ENCODE measurements around the gene DPYSL3.
"Not testable (repeated sequence)": the region's sequence is repeated elsewhere in the genome, so short reads cannot be mapped to it uniquely, and the experiment has no call there.

The DPYSL3 gene
- total RNA-seq: 0 to 0.07 (median 0) reads per million in 3 experiments

DNA sequence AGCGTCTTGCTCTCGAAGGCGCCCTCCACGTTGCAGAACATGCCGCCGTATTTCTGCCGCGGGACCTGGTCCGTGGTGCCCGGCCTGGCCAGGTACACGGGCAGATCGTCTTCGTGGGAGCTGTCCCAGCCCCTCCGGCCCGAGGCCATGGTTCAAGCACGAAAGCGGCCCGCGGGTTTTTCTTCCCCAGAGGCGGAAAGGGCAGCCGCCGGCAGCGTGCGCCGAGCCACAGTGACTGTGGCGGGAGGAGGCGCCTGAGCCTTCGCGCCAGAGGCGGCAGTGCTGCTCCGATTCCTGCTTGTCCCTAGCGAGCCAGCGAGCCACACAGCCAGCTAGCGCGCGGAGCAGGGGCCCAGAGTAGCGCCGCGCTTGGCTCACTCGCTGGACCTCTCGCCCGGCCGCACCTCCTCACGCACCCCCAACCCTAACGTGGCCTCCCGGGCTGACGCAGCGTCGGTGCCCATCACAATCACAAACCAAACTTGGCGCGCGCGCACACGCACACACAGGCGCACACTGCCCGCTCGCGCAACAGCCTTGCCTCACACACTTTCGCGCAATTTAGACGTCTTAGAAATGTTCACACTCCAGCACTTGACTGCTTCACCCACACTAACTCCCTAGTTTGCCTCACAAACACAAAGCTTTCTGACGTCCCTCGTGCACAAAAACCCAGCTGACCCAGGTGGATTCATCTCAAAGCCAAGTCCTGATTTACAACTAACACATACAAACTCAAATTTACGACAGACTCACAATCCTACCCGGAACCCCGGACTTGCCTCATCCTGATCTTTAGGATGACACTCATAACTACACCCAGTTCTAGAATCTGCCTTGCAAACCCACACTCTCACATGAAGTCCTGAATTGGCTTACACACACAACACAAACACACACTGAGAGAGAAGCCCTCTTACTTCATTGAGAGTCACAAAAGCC lies at the start of gene DPYSL3:
Gene DPYSL3, minus strand, starts transcription at position 359 of the 942 bp plus-strand sequence. Its CDS starts 210 bp downstream, at position 149.
- no peak for DNase-seq

GRCh38 chr5:147558826-147559225 lies 49.0 kb upstream of the DPYSL3 start:
- no peak for DNase-seq

DNA sequence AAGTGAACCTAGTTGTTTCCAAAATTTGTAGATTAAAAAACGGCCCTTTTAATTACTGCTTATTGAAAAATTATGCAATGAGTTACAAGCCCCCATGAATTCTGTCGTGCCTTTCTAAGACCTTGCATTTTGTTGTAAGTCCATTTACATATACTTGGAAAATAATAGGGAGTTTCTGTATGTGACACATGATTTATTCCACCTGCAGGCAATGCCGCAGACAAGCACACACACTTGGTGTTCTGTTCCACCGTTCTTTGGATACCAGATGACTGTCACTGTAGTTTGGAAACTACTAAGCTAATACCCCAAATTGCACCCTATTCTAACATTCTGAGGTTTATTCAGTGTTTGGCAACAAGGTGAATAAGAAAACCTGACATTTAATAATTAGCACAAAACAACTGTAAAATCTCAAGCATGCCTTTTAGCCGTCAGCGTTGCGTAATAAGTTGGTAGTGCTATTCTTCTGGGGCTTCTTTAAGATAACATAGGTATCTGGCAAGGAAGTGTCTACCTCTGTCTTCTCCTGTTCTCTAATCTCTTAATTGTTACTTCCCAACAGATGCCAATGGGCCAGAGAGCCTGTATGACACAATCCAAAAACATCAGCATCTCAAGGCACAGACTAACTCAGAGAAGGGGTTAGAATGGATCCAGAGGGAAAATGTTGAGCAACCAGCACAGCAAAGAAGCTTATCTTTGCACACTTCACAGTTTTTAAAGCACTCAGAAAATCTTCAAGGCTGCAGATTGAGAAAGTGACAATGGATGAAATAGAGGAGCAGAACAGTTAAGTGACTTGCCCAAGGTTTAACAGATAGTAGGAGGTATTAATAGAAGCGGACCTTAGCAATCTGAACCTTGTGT lies 48.2 kb upstream of the DPYSL3 start:
- no peak for DNase-seq

GRCh38 chr5:147555176-147555575 lies 45.3 kb upstream of the DPYSL3 start:
- DNase-seq: no peak

DNA sequence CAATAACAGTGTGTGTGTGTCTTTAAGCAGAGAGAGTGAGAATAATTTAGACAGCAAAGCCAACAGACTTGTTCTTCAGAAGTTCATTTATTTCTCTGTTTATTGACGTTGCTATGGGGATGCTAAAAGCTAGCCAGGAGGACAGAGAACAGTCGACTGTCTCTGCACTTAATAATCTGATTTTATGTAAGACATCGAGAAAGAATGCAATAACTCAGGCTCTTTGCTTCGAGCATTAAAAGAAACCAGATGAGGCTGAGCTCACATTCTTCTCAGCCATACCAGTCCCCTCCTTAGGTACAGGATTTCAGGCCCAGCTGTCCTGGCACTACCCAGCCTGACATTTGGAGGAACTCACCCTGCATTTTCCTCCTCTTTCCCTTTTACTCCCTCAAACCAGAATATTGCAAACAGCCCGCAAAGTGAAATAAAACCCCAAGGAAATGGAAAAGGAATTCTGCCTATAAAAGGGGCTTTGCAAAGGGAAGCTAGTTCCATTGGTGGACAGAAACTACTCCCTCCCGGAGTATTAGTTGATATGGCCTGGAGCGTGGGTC lies 44.5 kb upstream of the DPYSL3 start:
- no peak for DNase-seq

DNA sequence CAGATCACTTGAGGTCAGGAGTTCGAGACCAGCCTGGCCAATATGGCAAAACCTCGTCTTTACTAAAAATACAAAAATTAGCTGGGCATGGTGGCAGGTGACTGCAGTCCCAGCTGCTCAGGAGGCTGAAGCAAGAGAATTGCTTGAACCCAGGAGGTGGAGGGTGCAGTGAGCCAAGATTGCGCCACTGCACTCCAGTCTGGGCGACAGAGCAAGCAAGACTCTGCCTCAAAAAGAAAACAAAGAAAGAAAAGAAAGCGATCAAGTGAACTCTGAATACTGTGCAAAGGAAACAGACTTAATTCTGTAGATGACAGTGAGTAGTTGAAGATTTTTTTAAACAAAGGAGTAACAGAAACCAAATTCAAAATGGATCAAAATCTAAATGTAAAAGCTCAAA lies 43.9 kb upstream of the DPYSL3 start:
- DNase-seq: not testable (repeated sequence)

GRCh38 chr5:147552897-147553296 lies 43.0 kb upstream of the DPYSL3 start:
- no peak for DNase-seq

GRCh38 chr5:147551677-147552076 lies 41.8 kb upstream of the DPYSL3 start:
- no peak for DNase-seq

- DNase-seq: no peak
These were observed 37.9 kb upstream of the DPYSL3 start for GRCh38 chr5:147547730-147548129.

- no peak for DNase-seq
These were observed 34.7 kb upstream of the DPYSL3 start for GRCh38 chr5:147544556-147544955.

DNA sequence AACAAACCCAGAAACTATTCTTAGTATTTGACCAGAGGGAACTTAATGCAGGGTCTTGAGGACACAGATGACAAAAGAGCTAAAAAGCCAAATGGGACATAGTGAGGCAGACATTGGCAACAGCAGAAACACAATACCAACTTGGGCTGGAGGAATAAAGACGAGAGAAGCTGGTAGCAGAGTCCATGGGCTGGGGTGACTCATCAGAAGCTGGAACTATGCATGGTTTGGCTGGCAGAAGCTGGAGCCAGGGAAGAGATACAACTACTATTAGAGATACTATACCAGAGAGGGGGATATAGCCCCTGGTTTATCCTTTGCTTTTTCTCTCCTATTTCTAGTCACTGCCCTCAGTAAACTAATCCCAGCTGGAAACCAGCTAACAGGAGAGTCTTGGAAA lies 29.2 kb upstream of the DPYSL3 start:
- DNase-seq: no peak

GRCh38 chr5:147538236-147538635 lies 28.4 kb upstream of the DPYSL3 start:
- no peak for DNase-seq

DNA sequence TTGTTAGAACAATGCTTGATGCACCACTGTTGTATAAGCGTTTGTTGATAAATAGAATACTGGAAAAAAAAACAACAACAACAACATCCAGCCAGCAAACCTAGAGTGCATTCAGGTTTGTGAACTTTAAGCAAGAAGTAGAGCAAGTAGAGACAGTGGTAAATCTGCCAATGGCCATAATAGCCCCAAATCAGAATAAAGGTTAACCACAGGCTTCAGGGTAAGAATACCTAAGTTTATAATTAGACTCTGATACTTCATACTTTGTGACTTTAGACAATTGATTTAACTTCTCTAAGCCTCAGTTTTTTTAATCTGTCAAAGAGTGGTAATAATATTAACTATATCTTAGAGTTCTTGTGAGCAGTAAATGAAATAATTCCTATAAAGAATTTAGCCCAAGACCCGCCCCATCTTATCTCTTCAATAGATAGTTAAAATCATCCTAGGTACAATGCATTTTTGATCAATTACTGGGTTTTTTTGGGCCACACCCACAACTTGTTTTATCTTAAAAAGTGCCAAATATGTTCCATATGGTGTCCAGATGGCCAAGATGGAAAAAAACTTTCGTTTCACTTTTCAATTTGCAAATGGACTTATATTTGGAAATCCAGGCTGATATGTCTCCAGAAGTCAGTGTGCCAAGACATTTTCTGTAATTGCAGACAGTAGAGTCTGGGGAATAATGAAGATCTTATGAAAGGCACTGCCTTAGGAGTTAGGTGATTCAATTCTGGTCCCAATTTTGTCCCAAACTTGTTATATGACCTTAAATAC lies 24.5 kb upstream of the DPYSL3 start:
- no peak for DNase-seq

DNA sequence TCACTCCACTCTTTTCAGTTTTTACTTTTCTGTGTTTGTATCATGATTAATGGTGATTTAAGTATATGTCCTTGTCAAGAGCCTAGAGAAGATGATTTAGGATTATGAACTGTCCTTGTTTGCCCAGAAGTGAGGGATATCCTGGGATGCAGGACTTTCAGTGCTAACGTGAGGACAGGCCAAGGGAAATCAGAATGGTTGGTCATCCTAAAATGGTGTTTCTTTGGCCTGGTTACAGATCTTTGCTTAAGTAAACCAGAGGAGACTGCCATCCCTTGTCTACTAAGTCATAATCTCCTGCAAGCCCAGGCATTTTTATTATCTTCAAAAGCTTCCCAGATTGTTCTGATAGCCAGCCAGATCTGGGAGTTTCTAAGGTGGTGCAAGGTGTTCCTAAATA lies 22.3 kb upstream of the DPYSL3 start:
- no peak for DNase-seq

GRCh38 chr5:147530530-147531389 lies 20.9 kb upstream of the DPYSL3 start:
- DNase-seq: no peak

- DNase-seq: no peak
These were observed 13.2 kb upstream of the DPYSL3 start for GRCh38 chr5:147523069-147523468.

GRCh38 chr5:147522435-147522834 lies 12.6 kb upstream of the DPYSL3 start:
- no peak for DNase-seq

DNA sequence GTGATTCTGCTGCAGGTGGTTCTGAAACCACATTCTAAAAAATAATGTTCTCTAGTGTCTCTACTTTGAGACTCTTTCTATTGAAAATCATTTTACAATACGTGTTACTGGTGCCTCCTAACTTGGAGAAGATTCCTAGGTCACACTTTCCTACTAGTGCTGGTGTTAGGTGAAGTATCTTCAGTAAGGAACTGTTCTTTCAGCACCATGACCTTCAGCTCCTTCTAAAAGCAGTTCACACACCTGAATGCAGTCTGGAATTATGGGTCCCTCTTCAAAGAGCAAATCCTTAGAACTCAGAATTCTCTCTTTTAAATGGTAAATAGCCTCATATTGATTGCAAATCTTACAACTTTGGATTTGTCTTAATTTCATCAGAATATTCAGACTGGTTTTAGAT lies 10.6 kb upstream of the DPYSL3 start:
- DNase-seq: no peak

- no peak for DNase-seq
These were observed 9.5 kb upstream of the DPYSL3 start for GRCh38 chr5:147519380-147519779.

GRCh38 chr5:147517383-147517782 lies 7.5 kb upstream of the DPYSL3 start:
- no peak for DNase-seq

- no peak for DNase-seq
These were observed 5.4 kb upstream of the DPYSL3 start for GRCh38 chr5:147515269-147515668.
